Thoracic aorta (tissue), 2 donors: ENCODE results near the gene IL1RAPL2. TPM values are rescaled to one million over a fixed set of nuclear protein-coding genes. Genes with fewer than 3 reads are reported as not detected.

Experiments
- ATAC-seq: fragments of 150-250 bp; one replicate; pipeline ENCODE4 v1.8.0; 2017; ENCODE audit warnings: low read depth; ENCODE audit not compliant: insufficient number of reproducible peaks, low FRiP score
- DNase-seq: peaks from one replicate; pipeline ENCODE4 v3.0.0-alpha.2; 2020; ENCODE audit warnings: low spot score
- H3K27ac ChIP-seq, 2 donors: fragments of 200-600 bp; sonication (generic); 1 replicate in 1 of 2; 2 replicates in 1 of 2; pipeline ENCODE4 v1.5.1; 2016; ENCODE audit warnings: mild to moderate bottlenecking in 2 of 2, moderate library complexity in 2 of 2
- H3K27me3 ChIP-seq: fragments of 200-600 bp; sonication (generic); replicated peaks from 2 replicates; pipeline ENCODE4 v1.6.0; 2016; ENCODE audit warnings: mild to moderate bottlenecking; ENCODE audit not compliant: insufficient read depth
- H3K36me3 ChIP-seq: fragments of 200-600 bp; sonication (generic); one replicate; pipeline ENCODE4 v1.5.1; 2016
- H3K4me1 ChIP-seq, 2 donors: fragments of 200-600 bp; sonication (generic); 1 replicate in 1 of 2; 2 replicates in 1 of 2; pipeline versions ENCODE4 v1.5.1 to v1.6.0; 2016; ENCODE audit warnings: low read depth in 2 of 2, mild to moderate bottlenecking in 1 of 2; ENCODE audit not compliant: control insufficient read depth in 1 of 2
- H3K4me3 ChIP-seq: fragments of 200-600 bp; sonication (generic); 2 replicates; pipeline ENCODE4 v1.5.1; 2016; ENCODE audit warnings: mild to moderate bottlenecking
- H3K9me3 ChIP-seq: fragments of 200-600 bp; sonication (generic); 2 replicates; pipeline ENCODE4 v1.5.1; 2016
- CTCF ChIP-seq: fragments of 200-600 bp; sonication (generic); IDR thresholded peaks from one replicate; pipeline ENCODE4 v1.5.1; 2019; ENCODE audit warnings: antibody characterized with exemption
- total RNA-seq, 2 donors: library from RNA; depleted of rRNA; stranded (reverse); fragments of >200 nt; gene quantifications; one replicate each; pipeline versions ENCODE4 v1.1.0 to v1.2.3, GENCODE V29; 2016

Gene IL1RAPL2
- total RNA-seq, 2 donors from 2014 or later: not detected

- H3K4me3 ChIP-seq: no peak overlapping the region
- H3K27ac ChIP-seq: no peak overlapping the region
- DNase-seq (no peak), ATAC-seq (no peak)
- no peaks in the 10 kb centered on the region for H3K36me3 ChIP-seq
- H3K4me1 ChIP-seq: no peaks in the 10 kb centered on the region
- H3K27me3 ChIP-seq: no peaks in the 10 kb centered on the region
- H3K9me3 ChIP-seq: no peaks in the 10 kb centered on the region
- TF ChIP-seq CTCF: no peak
These were observed 554.5 kb downstream of the IL1RAPL2 start for GRCh38 chrX:105120463-105120862.

- DNase-seq (no peak), ATAC-seq (no peak)
- Histone ChIP-seq H3K4me3 (no peak overlapping the region), H3K9me3 (no peaks in the 10 kb centered on the region), H3K27me3 (no peaks in the 10 kb centered on the region), H3K36me3 (no peaks in the 10 kb centered on the region), H3K4me1 (no peaks in the 10 kb centered on the region), H3K27ac (no peak overlapping the region)
- TF ChIP-seq CTCF: no peak
These were observed 555.2 kb downstream of the IL1RAPL2 start for GRCh38 chrX:105121186-105121585.

GRCh38 chrX:105126201-105126600 lies 560.2 kb downstream of the IL1RAPL2 start:
- no peak overlapping the region for H3K4me3 ChIP-seq
- no peaks in the 10 kb centered on the region for H3K36me3 ChIP-seq
- no peaks in the 10 kb centered on the region for H3K4me1 ChIP-seq
- no peak overlapping the region for H3K27ac ChIP-seq
- TF ChIP-seq CTCF: no peak
- ATAC-seq (no peak), DNase-seq (no peak)
- no peaks in the 10 kb centered on the region for H3K27me3 ChIP-seq
- H3K9me3 ChIP-seq: no peaks in the 10 kb centered on the region

- no peaks in the 10 kb centered on the region for H3K9me3 ChIP-seq
- H3K27me3 ChIP-seq: no peaks in the 10 kb centered on the region
- no peak overlapping the region for H3K27ac ChIP-seq
- H3K36me3 ChIP-seq: no peaks in the 10 kb centered on the region
- DNase-seq (no peak), ATAC-seq (no peak)
- no peak overlapping the region for H3K4me3 ChIP-seq
- no peaks in the 10 kb centered on the region for H3K4me1 ChIP-seq
- no peak for TF ChIP-seq CTCF
These were observed 568.3 kb downstream of the IL1RAPL2 start for GRCh38 chrX:105134273-105134672.

GRCh38 chrX:105136786-105137185 lies 570.8 kb downstream of the IL1RAPL2 start:
- no peak for ATAC-seq
- H3K4me1 ChIP-seq: no peaks in the 10 kb centered on the region
- H3K36me3 ChIP-seq: no peaks in the 10 kb centered on the region
- DNase-seq: no peak
- no peaks in the 10 kb centered on the region for H3K9me3 ChIP-seq
- no peaks in the 10 kb centered on the region for H3K27me3 ChIP-seq
- no peak overlapping the region for H3K27ac ChIP-seq
- TF ChIP-seq CTCF: no peak
- no peak overlapping the region for H3K4me3 ChIP-seq
